Measurements from ENCODE around the gene NOC2L.

Gene NOC2L

DNA sequence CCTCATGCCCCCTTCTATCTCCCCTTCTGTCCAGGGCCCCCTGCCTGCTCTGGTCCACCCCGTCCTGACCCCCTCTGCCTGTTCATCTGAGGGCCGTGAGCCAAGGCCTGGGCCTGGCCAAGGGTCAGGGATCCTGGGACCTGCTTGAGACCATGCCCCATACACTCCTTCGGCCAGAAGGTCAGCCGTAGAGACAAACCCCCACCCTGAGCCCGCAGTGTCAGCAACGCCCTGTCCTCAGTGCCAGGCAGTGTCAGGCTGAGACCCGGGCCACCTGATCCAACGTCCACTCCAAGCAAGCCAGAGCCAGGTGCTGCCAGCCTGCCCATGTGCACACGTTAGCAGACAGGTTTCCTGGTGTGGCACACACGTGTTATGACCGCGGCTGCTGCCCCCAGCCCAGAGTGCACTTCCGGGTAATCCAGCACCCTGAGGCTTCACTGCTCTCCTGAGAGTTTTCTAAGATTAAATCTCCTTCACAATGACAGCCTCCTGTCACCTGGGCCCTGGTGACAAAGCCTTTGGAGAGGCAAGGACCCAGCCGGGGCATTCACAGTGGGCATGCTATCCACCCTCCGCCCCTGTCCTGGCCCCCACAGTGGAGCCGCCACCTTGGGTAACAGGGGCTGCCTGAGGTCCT is 45.4 kb downstream of the NOC2L start:
- TF ChIP-seq EZH2 (optimal IDR thresholded peaks at IDR 0.05; ENCODE audit: low read depth, low read length), result no peak
- TF ChIP-seq CTCF (IDR thresholded peaks at IDR 0.05; ENCODE audit: low read length), result no peak
- TF ChIP-seq EZH2phosphoT487 (IDR thresholded peaks at IDR 0.05; ENCODE audit: low read length), result no peak
- Histone ChIP-seq H3K9me3 (replicated peaks; ENCODE audit: insufficient read depth, low read length) (no peaks in the 10 kb centered on the region), H2AFZ (ENCODE audit: low read length) (no peak overlapping the region), H3K36me3 (replicated peaks; ENCODE audit: insufficient read depth, low read length) (no peaks in the 10 kb centered on the region), H4K20me1 (ENCODE audit: insufficient read depth, low read length) (no peaks in the 10 kb centered on the region), H3K4me1 (ENCODE audit: low read length) (no peaks in the 10 kb centered on the region), H3F3A (ENCODE audit: insufficient read depth, low read length) (no peaks in the 10 kb centered on the region), H3K27ac (ENCODE audit: low read length) (no peak overlapping the region), H3K27me3 (replicated peaks; ENCODE audit: insufficient read depth, low read length) (peaks cover 83% of the 10 kb centered on the region), H3K9ac (ENCODE audit: low read length) (no peak overlapping the region), H3K9me2 (replicated peaks; ENCODE audit: insufficient read depth, low read length) (no peaks in the 10 kb centered on the region), H3K4me2 (ENCODE audit: low read depth, low read length) (no peak overlapping the region), H3K4me3 (ENCODE audit: low read length) (no peak overlapping the region), H3K79me2 (ENCODE audit: low read length) (no peaks in the 10 kb centered on the region)
- no peak for DNase-seq

DNA sequence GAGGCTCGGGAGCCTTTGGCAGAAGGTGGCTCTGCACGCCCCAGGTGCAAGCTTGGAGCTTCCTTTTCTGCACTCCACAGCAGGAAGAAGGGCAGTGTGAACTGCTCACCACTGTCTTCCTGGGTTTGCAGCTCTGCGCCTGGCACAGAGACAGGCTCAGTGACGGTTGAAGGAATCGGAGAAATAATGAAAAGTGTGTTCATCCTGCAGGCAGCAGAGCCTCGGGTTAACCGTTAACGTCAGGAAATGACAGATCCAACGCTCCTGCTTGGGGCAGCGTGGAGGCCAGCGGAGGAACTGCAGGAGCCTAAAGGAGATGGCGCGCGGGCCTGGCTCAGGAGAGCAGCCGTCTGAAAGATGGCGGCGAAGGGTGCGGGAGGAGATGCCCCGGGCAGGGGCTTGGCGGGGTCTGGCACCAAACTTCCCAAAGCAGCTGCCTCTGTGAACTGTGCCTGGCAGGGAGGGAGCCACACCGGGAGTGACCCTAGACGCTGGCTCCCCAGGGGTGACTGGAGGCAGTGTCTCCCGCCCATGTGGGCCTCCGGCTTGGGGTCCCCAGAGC is 46.2 kb downstream of the NOC2L start:
- Histone ChIP-seq H3K4me1 (ENCODE audit: low read length) (no peaks in the 10 kb centered on the region), H3K27ac (ENCODE audit: low read length) (no peak overlapping the region), H3K9me2 (replicated peaks; ENCODE audit: insufficient read depth, low read length) (no peaks in the 10 kb centered on the region), H3K9ac (ENCODE audit: low read length) (no peak overlapping the region), H3F3A (ENCODE audit: insufficient read depth, low read length) (no peaks in the 10 kb centered on the region), H3K9me3 (replicated peaks; ENCODE audit: insufficient read depth, low read length) (no peaks in the 10 kb centered on the region), H3K36me3 (replicated peaks; ENCODE audit: insufficient read depth, low read length) (no peaks in the 10 kb centered on the region), H2AFZ (ENCODE audit: low read length) (no peak overlapping the region), H3K4me2 (ENCODE audit: low read depth, low read length) (no peak overlapping the region), H3K4me3 (ENCODE audit: low read length) (no peak overlapping the region), H4K20me1 (ENCODE audit: insufficient read depth, low read length) (no peaks in the 10 kb centered on the region), H3K27me3 (replicated peaks; ENCODE audit: insufficient read depth, low read length) (peaks cover 79% of the 10 kb centered on the region), H3K79me2 (ENCODE audit: low read length) (no peaks in the 10 kb centered on the region)
- peak; percentile 17; the same call in 1 of the 2 replicates for TF ChIP-seq CTCF (IDR thresholded peaks at IDR 0.05; ENCODE audit: low read length)
- TF ChIP-seq EZH2 (optimal IDR thresholded peaks at IDR 0.05; ENCODE audit: low read depth, low read length), result no peak
- no peak for TF ChIP-seq EZH2phosphoT487 (IDR thresholded peaks at IDR 0.05; ENCODE audit: low read length)
- no peak for DNase-seq

GRCh38 chr1:911875-912739 is 46.9 kb downstream of the NOC2L start:
- H3K4me2 ChIP-seq (ENCODE audit: low read depth, low read length), result no peak overlapping the region
- H3K79me2 ChIP-seq (ENCODE audit: low read length), result no peaks in the 10 kb centered on the region
- no peaks in the 10 kb centered on the region for H4K20me1 ChIP-seq (ENCODE audit: insufficient read depth, low read length)
- no peak overlapping the region for H2AFZ ChIP-seq (ENCODE audit: low read length)
- H3F3A ChIP-seq (ENCODE audit: insufficient read depth, low read length), result no peaks in the 10 kb centered on the region
- H3K4me1 ChIP-seq (ENCODE audit: low read length), result no peaks in the 10 kb centered on the region
- H3K9ac ChIP-seq (ENCODE audit: low read length), result no peak overlapping the region
- no peak overlapping the region for H3K27ac ChIP-seq (ENCODE audit: low read length)
- no peak for DNase-seq
- H3K36me3 ChIP-seq (replicated peaks; ENCODE audit: insufficient read depth, low read length), result no peaks in the 10 kb centered on the region
- no peaks in the 10 kb centered on the region for H3K9me2 ChIP-seq (replicated peaks; ENCODE audit: insufficient read depth, low read length)
- peaks cover 79% of the 10 kb centered on the region for H3K27me3 ChIP-seq (replicated peaks; ENCODE audit: insufficient read depth, low read length)
- TF ChIP-seq CTCF (IDR thresholded peaks at IDR 0.05; ENCODE audit: low read length) (no peak), EZH2 (optimal IDR thresholded peaks at IDR 0.05; ENCODE audit: low read depth, low read length) (no peak), EZH2phosphoT487 (IDR thresholded peaks at IDR 0.05; ENCODE audit: low read length) (no peak)
- H3K4me3 ChIP-seq (ENCODE audit: low read length), result no peak overlapping the region
- no peaks in the 10 kb centered on the region for H3K9me3 ChIP-seq (replicated peaks; ENCODE audit: insufficient read depth, low read length)
